GM12864 (cell line): ENCODE results near the gene DUOX2.

Experiments used
- DNase-seq: peaks from one replicate; pipeline ENCODE4 v3.0.0-alpha.2; 2011; ENCODE audit warnings: low read depth
- H3K4me3 ChIP-seq: 2 replicates; pipeline ENCODE4 v1.5.1; 2011; ENCODE audit warnings: mild to moderate bottlenecking, low read depth, low read length, control low read depth
- TF ChIP-seq, protein P1 (sequence below): IDR thresholded peaks from 2 replicates; pipeline ENCODE4 v1.5.1; 2011; ENCODE audit warnings: low read depth, mild to moderate bottlenecking, moderate library complexity, low read length, control low read depth, inconsistent platforms; ENCODE audit errors: missing control alignments

DUOX2 gene

DNA sequence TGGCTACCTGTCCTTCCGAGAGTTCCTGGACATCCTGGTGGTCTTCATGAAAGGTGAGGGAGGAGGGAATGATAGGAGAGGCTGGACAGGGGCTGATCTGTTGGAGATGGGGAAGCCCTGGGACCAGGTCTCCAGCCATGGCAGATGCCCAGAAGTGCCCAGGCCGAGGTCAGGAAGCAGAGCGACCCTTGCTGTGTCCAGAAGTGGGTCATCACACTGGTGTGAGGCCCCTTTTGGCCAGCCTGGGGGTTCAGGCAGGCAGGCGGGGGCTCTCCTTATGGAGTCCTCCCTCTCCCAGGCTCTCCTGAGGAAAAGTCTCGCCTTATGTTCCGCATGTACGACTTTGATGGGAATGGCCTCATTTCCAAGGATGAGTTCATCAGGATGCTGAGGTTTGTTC, 33.6 kb upstream of the DUOX2 start:
- TF ChIP-seq, protein P1, sequence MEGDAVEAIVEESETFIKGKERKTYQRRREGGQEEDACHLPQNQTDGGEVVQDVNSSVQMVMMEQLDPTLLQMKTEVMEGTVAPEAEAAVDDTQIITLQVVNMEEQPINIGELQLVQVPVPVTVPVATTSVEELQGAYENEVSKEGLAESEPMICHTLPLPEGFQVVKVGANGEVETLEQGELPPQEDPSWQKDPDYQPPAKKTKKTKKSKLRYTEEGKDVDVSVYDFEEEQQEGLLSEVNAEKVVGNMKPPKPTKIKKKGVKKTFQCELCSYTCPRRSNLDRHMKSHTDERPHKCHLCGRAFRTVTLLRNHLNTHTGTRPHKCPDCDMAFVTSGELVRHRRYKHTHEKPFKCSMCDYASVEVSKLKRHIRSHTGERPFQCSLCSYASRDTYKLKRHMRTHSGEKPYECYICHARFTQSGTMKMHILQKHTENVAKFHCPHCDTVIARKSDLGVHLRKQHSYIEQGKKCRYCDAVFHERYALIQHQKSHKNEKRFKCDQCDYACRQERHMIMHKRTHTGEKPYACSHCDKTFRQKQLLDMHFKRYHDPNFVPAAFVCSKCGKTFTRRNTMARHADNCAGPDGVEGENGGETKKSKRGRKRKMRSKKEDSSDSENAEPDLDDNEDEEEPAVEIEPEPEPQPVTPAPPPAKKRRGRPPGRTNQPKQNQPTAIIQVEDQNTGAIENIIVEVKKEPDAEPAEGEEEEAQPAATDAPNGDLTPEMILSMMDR = no peak
- DNase-seq = no peak
- H3K4me3 ChIP-seq = no peak overlapping the region

DNA sequence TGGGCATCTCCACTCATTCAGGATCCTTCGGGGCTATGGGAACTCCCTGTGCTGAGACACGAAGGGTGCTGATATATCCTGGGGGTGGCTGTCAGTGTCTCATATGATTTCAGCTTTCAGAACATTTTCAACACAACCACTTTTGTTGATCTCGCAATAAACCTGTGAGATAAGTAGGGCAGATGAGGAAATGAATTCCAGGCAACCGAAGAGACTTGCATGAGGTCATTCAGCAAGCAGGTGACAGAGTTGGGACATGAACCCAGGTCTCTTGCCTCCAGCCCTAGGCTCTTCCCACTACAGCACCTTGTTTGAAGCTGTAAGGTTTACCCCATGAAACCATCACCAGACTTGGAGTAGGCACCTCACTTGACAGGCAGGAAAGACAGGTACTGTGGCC, 32.4 kb upstream of the DUOX2 start:
- no peak overlapping the region for H3K4me3 ChIP-seq
- no peak for DNase-seq
- TF ChIP-seq, protein P1 = no peak

DNA sequence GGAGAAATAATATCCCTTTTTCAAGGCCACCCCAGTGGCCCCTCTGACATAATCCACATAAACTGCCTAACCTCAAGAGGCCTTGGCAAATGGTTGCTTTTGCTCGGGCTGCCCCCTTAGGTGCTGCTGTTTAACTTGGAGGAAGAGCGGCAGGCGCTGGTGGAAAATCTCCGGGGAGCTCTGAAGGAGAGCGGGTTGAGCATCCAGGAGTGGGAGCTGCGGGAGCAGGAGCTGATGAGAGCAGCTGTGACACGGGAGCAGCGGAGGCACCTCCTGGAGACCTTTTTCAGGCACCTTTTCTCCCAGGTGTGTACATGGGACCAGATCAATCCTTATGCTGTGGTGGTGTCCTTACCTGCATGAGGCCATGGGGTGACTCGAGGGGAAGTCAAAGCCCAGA, 30.8 kb upstream of the DUOX2 start:
- TF ChIP-seq, protein P1 = no peak
- no peak overlapping the region for H3K4me3 ChIP-seq
- no peak for DNase-seq

DNA sequence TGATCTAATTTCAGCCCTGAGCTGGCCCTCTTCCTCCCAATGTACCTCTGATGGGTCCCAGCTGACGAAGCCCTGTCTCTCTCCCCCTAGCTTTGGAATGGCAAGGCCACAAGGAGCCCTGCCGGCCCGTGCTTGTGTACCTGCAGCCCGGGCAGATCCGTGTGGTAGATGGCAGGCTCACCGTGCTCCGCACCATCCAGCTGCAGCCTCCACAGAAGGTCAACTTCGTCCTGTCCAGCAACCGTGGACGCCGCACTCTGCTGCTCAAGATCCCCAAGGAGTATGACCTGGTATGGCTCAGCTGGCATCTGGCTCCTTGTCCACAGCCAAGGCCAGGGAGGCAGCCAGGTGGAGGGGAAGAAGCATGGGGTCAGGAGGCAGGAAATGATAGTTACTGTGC, 30.0 kb upstream of the DUOX2 start:
- DNase-seq = no peak
- H3K4me3 ChIP-seq = no peak overlapping the region
- TF ChIP-seq, protein P1 = no peak

DNA sequence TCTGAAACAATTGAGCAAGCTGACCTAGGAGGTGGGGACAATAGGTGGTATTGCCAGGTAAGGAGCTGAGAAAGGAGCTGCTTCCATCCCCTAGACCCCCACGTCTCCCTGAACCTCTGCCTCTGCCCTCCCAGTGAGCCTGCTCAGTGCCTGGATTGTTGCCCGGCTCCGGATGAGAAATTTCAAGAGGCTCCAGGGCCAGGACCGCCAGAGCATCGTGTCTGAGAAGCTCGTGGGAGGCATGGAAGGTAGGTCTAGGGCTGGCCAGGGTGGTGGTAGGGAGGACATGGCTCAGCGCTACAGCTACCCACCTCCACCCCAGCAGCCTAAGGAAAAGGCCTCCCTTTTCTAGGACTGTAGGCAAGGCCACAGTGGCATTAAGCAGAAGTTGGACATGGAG, 29.1 kb upstream of the DUOX2 start:
- no peak overlapping the region for H3K4me3 ChIP-seq
- no peak for DNase-seq
- TF ChIP-seq, protein P1 = no peak

DNA sequence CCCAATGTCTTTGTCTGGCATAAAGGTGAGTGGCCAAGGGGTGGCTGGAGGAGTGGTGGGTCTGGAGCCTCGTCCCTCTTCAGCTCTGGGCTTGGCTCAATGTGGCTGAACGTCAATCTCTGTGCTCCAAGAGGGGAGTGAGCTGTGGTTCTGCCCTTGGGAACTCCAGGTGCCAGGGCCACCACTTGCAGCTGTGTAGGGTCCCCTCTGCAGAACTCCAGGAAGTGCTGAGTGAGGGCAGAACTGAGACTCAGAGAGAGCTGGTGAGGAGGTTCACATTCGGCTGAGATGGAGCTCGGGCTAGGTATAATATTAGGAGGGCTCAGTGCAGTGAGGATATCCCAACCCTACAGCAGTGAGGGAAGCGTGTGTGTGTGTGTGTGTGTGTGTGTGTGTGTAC, 27.4 kb upstream of the DUOX2 start:
- no peak for DNase-seq
- TF ChIP-seq, protein P1 = no peak
- H3K4me3 ChIP-seq = no peak overlapping the region

DNA sequence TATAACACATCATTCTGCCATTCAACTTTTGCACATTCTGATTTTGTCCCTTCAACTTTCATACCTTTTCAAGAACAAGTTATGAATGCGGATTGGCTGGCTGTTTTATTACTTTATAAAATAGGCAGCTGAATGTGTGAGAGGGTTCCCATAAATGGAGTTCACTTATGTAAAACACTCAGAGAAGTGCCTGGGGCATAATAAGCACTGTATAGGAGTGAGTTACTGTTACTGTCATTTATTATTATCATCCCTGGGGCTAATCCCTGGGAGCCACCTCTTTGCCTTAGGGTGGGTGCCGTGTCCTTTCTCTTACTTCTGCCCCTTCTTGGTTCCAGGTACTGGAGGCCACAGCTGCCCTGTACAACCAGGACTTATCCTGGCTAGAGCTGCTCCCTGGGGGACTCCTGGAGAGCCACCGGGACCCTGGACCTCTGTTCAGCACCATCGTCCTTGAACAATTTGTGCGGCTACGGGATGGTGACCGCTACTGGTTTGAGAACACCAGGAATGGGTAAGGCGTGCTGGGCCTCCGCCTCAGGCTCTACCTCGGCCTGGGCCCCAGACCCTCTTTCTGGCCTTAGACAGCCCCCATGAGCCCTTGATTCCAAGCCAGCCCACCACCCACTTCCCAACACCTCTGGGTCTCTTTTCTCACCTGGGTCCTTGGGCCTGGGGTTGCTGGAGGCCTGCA, 26.7 kb upstream of the DUOX2 start:
- DNase-seq = no peak
- TF ChIP-seq, protein P1 = no peak
- H3K4me3 ChIP-seq = no peak overlapping the region
